Right lobe of liver (tissue), 6 donors: ENCODE results near the gene GBE1. TPM values are rescaled to one million over a fixed set of nuclear protein-coding genes. Genes with fewer than 3 reads are reported as not detected.

ENCODE experiments used
- ATAC-seq, 4 donors: fragments of 200-7000 bp; cut with Tn5 transposase; one replicate each; pipeline ENCODE4 v1.9.1; 2020; ENCODE audit warnings: mild to moderate bottlenecking in 4 of 4, moderate library complexity in 4 of 4
- DNase-seq, 3 donors: peaks; one replicate each; pipeline ENCODE4 v3.0.0-alpha.2; 2020
- H3K27ac ChIP-seq, 3 donors: fragments of 200-600 bp; one replicate each; pipeline ENCODE4 v1.8.0; 2022
- H3K27me3 ChIP-seq, 2 donors: fragments of 200-600 bp; one replicate each; pipeline ENCODE4 v1.8.0; 2022
- H3K36me3 ChIP-seq, 4 donors: fragments of 200-600 bp; sonication (generic) in 1 of 4; one replicate each; pipeline versions ENCODE4 v1.5.1 to v1.8.0; 2017 to 2022; ENCODE audit warnings: control low read depth in 1 of 4
- H3K4me1 ChIP-seq, 4 donors: fragments of 200-600 bp; sonication (generic) in 1 of 4; one replicate each; pipeline versions ENCODE4 v1.5.1 to v1.8.0; 2017 to 2022; ENCODE audit warnings: control low read depth in 1 of 4
- H3K4me3 ChIP-seq, 3 donors: fragments of 200-600 bp; one replicate each; pipeline ENCODE4 v1.8.0; 2022
- H3K9me3 ChIP-seq, 4 donors: fragments of 200-600 bp; sonication (generic) in 1 of 4; one replicate each; pipeline versions ENCODE4 v1.5.1 to v1.8.0; 2017 to 2022; ENCODE audit warnings: control low read depth in 1 of 4
- POLR2A ChIP-seq: fragments of 450-650 bp; IDR thresholded peaks from one replicate; pipeline ENCODE4 v1.6.1; 2017; ENCODE audit warnings: antibody characterized with exemption, mild to moderate bottlenecking
- WGBS: methylation state at CpG from one replicate; pipeline ENCODE4 v1.1.6; 2018; ENCODE audit warnings: low coverage, low lambda C conversion rate; ENCODE audit not compliant: insufficient coverage; ENCODE audit errors: missing lambda C conversion rate; 5-methylcytosine and 5-hydroxymethylcytosine counted together
- intact Hi-C, 2 donors: fragments of 100-400 bp; cut with DNase I; formaldehyde crosslinking; loops; one replicate each; pipeline versions ENCODE4 v1.11.2 to v1.14.1; 2022
- total RNA-seq, 6 experiments: library from RNA; depleted of rRNA in 2 of 6; stranded (reverse); fragments of >200 nt in 2 of 6; fragmentation: NEBNext Ultra II Directional in 3 of 6; extraction: Animal tissue kit (Norgen Biotek cat#: 25700) in 3 of 6; gene quantifications; one replicate each; pipeline versions ENCODE4 v1.1.0 to v1.2.4, GENCODE V29; 2016 to 2023
- TF ChIP-seq, protein P1 (sequence below), 4 donors: fragments of 200-600 bp in 3 of 4; fragments of 450-650 bp in 1 of 4; IDR thresholded peaks; one replicate each; pipeline versions ENCODE4 v1.5.1 to v1.8.0; 2016 to 2022; ENCODE audit warnings: antibody characterized with exemption in 4 of 4, mild to moderate bottlenecking in 2 of 4
- donor health status: DM: no; HTN: yes; CAD: no.
- donor health status: DM: no; HTN: no; CAD: no.
- donor health status: DM: no; HTN: no; CAD: no.
- donor health status: DM: no; HTN: yes; CAD: no.
- donor health status: DM: no; HTN: yes; CAD: no.

The GBE1 gene
- total RNA-seq, 6 experiments from 2014 or later, result 27.3 to 66.0 (median 57.3) TPM

DNA sequence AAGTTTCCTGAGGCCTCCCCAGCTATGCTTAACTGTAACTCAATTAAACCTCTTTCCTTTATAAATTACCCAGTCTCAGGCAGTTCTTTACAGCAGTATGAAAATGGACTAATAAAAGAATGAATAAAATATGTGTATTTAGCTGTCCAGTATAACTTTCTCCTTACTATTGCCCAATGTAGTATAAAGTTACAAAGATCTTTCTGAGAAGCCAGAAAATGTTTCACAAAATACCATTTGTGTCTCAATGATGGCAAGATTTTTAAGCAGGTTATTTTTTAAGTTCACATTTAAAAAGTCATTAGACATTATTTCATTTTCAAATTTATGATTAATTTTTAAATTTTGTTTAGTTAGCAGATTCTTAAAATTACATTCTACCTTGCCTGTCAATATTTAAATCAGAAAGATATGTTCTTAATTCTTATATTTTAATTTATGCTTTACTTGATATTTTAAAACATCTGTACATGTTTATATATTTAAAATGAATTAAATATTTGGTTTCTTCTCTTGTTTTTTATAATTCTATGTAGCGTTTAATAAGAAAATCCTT is 189.2 kb downstream of the GBE1 start:
- WGBS, result 100% methylated on average over 1 of the region's 1 CpG
- Histone ChIP-seq H3K36me3 (no peaks in the 10 kb centered on the region), H3K4me1 (no peaks in the 10 kb centered on the region), H3K4me3 (no peak overlapping the region), H3K9me3 (no peaks in the 10 kb centered on the region), H3K27ac (no peak overlapping the region), H3K27me3 (no peaks in the 10 kb centered on the region)
- intact Hi-C loops, result no loop called here
- TF ChIP-seq, protein P1, sequence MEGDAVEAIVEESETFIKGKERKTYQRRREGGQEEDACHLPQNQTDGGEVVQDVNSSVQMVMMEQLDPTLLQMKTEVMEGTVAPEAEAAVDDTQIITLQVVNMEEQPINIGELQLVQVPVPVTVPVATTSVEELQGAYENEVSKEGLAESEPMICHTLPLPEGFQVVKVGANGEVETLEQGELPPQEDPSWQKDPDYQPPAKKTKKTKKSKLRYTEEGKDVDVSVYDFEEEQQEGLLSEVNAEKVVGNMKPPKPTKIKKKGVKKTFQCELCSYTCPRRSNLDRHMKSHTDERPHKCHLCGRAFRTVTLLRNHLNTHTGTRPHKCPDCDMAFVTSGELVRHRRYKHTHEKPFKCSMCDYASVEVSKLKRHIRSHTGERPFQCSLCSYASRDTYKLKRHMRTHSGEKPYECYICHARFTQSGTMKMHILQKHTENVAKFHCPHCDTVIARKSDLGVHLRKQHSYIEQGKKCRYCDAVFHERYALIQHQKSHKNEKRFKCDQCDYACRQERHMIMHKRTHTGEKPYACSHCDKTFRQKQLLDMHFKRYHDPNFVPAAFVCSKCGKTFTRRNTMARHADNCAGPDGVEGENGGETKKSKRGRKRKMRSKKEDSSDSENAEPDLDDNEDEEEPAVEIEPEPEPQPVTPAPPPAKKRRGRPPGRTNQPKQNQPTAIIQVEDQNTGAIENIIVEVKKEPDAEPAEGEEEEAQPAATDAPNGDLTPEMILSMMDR (IDR thresholded peaks at IDR 0.05), result no peak
- TF ChIP-seq POLR2A, result no peak
- no peak for ATAC-seq
- no peak for DNase-seq

DNA sequence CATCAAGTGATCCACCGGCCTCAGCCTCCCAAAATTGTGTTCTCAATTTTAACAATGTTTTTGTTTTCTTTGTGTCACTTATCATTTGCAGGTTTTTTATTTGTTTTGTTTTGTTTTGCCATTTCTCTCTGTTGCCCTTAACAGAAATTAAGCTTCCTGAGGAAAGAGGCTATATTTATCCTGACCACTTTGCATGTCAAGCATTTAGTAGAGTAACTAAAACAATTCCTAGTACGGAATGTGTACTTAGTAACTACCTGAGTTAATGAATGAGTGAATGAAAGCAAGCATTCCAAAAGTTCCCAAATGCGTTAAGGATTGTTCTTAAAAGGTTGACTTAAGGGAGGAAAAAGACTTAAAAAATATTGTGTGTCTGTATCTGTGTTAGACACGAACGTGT is 193.1 kb downstream of the GBE1 start:
- DNase-seq (no peak), ATAC-seq (no peak)
- Histone ChIP-seq H3K4me1 (no peaks in the 10 kb centered on the region), H3K9me3 (no peaks in the 10 kb centered on the region), H3K27me3 (no peaks in the 10 kb centered on the region), H3K4me3 (no peak overlapping the region), H3K36me3 (peaks cover 0 to 2% (median 0%) of the 10 kb centered on the region in 4 donors), H3K27ac (no peak overlapping the region)
- TF ChIP-seq, protein P1 (IDR thresholded peaks at IDR 0.05), result no peak
- TF ChIP-seq POLR2A, result no peak
- 89% methylated on average over 5 of the region's 5 CpGs for WGBS
- intact Hi-C loops, result no loop called here

DNA sequence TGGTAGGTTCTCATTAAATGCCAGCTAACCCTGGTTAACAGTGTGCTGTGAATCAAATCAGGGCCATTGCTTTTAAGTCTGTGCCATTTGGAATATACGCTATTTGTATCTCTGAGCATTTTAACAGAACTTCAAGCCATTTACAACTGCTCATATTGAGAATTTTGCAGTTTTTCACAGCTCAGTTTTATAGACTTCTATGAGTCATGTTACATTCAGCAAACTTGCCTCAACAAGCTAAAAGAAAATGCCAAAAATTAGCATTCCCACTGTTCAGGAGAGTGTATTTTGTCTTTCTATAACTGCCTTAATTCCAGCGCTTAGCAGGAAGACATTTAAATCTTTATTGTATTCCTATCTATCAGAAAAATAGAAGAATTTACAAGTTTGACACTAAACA is 196.4 kb downstream of the GBE1 start:
- ATAC-seq (no peak), DNase-seq (no peak)
- WGBS, result 90% methylated on average over 2 of the region's 2 CpGs
- no peak overlapping the region for H3K27ac ChIP-seq
- H3K4me3 ChIP-seq, result no peak overlapping the region
- peaks cover 0 to 2% (median 0%) of the 10 kb centered on the region in 4 donors for H3K36me3 ChIP-seq
- TF ChIP-seq, protein P1 (IDR thresholded peaks at IDR 0.05), result no peak
- no peak for TF ChIP-seq POLR2A
- H3K9me3 ChIP-seq, result no peaks in the 10 kb centered on the region
- no peaks in the 10 kb centered on the region for H3K4me1 ChIP-seq
- intact Hi-C loops, result no loop called here
- H3K27me3 ChIP-seq, result no peaks in the 10 kb centered on the region

DNA sequence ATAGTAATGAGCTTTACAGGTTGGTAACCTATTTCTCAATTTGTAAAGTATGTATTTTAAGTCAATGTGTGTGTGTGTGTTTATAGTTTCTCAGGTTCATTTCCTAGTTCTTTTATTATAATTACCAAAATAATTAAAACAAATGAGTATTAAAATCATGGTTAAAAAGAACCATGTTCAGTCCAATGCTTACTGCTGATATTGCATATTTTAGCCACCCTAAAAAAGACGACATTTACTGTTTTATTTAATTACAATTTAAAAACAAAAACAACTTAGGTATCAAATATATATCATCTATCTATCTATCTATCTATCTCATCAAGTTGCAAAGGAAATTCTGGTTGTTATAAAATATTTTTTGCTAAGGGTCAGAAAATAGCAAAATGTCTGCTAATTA is 203.3 kb downstream of the GBE1 start:
- no peaks in the 10 kb centered on the region for H3K27me3 ChIP-seq
- peaks cover 0 to 10% (median 2%) of the 10 kb centered on the region in 4 donors for H3K4me1 ChIP-seq
- H3K9me3 ChIP-seq, result no peaks in the 10 kb centered on the region
- DNase-seq (no peak), ATAC-seq (no peak)
- no peak overlapping the region for H3K4me3 ChIP-seq
- TF ChIP-seq POLR2A, result no peak
- TF ChIP-seq, protein P1 (IDR thresholded peaks at IDR 0.05), result no peak
- H3K36me3 ChIP-seq, result no peaks in the 10 kb centered on the region
- no peak overlapping the region for H3K27ac ChIP-seq
- WGBS, result 84% methylated on average over 1 of the region's 1 CpG
- intact Hi-C loops, result no loop called here

DNA sequence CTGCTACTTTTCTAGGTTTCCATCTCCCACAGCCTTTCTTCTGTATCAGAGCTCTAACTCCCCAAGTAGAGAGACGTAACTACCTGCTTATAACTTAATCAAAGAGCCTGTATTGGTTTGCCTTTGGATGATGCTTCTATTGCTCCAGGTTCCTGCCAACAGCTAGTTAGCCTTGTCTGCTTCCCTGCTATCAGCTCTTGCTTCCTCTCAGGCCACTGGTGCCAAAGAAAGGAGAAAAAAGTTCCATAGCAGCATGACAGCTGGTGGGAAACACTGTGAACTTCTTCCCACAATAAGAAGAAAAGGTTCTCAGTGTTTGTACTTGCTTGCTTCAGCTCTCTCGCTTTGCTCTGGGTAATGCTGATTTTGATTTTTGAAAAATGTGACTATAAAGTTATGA is 206.6 kb downstream of the GBE1 start:
- no peaks in the 10 kb centered on the region for H3K36me3 ChIP-seq
- H3K4me1 ChIP-seq, result peaks cover 0 to 10% (median 2%) of the 10 kb centered on the region in 4 donors
- H3K4me3 ChIP-seq, result no peak overlapping the region
- intact Hi-C loops, result no loop called here
- ATAC-seq (peak; percentile 73 to 79 (median 78)), DNase-seq (no peak)
- no peaks in the 10 kb centered on the region for H3K9me3 ChIP-seq
- WGBS, result 45% methylated on average over 2 of the region's 2 CpGs
- TF ChIP-seq, protein P1 (IDR thresholded peaks at IDR 0.05), result no peak
- no peak for TF ChIP-seq POLR2A
- H3K27ac ChIP-seq, result no peak overlapping the region
- H3K27me3 ChIP-seq, result no peaks in the 10 kb centered on the region
